Right atrium auricular region (tissue), 2 donors: ENCODE data around the gene PKIB. TPM values are rescaled to one million over a fixed set of nuclear protein-coding genes. Genes with fewer than 3 reads are reported as not detected.

ENCODE experiments used
- DNase-seq: peaks from one replicate; pipeline ENCODE4 v3.0.0-alpha.2; 2019; ENCODE audit warnings: low spot score
- H3K27ac ChIP-seq, 2 donors: fragments of 200-600 bp; sonication (generic); 1 replicate in 1 of 2; 2 replicates in 1 of 2; pipeline ENCODE4 v1.5.1; 2016 to 2019
- H3K27me3 ChIP-seq, 2 donors: fragments of 200-600 bp; sonication (generic); one replicate each; pipeline versions ENCODE4 v1.5.1 to v1.6.0; 2017 to 2019
- H3K36me3 ChIP-seq: fragments of 200-600 bp; sonication (generic); one replicate; pipeline ENCODE4 v1.5.1; 2016
- H3K4me1 ChIP-seq, 2 donors: fragments of 200-600 bp; sonication (generic); one replicate each; pipeline versions ENCODE4 v1.5.1 to v1.6.0; 2017 to 2019
- H3K4me3 ChIP-seq, 2 donors: fragments of 200-600 bp; sonication (generic); 1 replicate in 1 of 2; 2 replicates in 1 of 2; pipeline ENCODE4 v1.5.1; 2017 to 2019; ENCODE audit warnings: mild to moderate bottlenecking in 1 of 2, moderate library complexity in 1 of 2
- H3K9me3 ChIP-seq, 2 donors: fragments of 200-600 bp; sonication (generic); one replicate each; pipeline ENCODE4 v1.5.1; 2019
- CTCF ChIP-seq, 2 donors: fragments of 200-600 bp; sonication (generic); IDR thresholded peaks; one replicate each; pipeline ENCODE4 v1.5.1; 2019; ENCODE audit warnings: antibody characterized with exemption in 2 of 2
- total RNA-seq, 2 donors: library from RNA; depleted of rRNA; stranded (reverse); fragments of >200 nt; gene quantifications; one replicate each; pipeline ENCODE4 v1.1.0, GENCODE V29; 2016

The PKIB gene
- total RNA-seq, 2 donors from 2014 or later = not detected

DNA sequence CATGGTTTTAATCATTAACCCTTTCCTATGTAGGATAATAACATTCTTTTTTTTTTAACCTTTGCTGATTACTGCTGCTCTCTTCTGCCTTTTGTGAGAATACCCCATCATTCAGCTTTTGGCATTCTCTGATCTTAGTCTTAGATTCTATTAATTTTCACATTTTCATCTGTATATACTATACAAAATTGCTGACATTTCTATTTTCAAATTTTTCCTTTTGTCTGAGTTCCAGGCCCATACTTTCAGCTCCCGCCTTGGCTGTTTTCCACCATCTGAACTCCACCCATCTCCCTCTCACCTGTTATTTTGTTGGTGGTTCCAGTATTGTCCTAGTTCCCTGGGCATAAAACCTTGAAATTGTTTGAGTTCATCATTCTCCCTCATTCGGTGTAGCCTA lies 59.2 kb downstream of the PKIB start:
- Histone ChIP-seq H3K27ac (no peak overlapping the region), H3K4me1 (no peaks in the 10 kb centered on the region), H3K9me3 (no peaks in the 10 kb centered on the region), H3K4me3 (no peak overlapping the region), H3K27me3 (no peaks in the 10 kb centered on the region), H3K36me3 (no peaks in the 10 kb centered on the region)
- no peak for DNase-seq
- TF ChIP-seq CTCF (IDR thresholded peaks at IDR 0.05) = no peak

DNA sequence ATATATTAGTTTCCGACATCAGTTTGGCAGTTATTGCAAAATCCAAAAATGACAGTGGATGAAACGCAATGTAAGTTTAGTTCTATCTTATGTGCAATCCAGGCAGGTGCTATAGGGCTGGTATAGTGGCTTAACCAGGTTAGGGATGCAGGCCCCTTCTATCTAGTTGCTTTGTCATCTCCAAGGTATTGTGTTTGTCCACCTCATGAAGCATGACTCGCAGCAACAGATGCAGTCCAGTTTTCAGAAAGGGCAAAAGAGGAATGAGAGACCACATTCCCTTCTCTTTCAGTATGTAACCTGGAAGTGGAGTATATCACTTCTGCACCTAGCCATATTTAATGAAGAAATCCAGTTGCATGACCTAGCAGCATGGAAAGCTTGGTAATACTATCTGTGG lies 59.7 kb downstream of the PKIB start:
- Histone ChIP-seq H3K4me1 (no peaks in the 10 kb centered on the region), H3K36me3 (no peaks in the 10 kb centered on the region), H3K27ac (no peak overlapping the region), H3K4me3 (no peak overlapping the region), H3K27me3 (no peaks in the 10 kb centered on the region), H3K9me3 (no peaks in the 10 kb centered on the region)
- no peak for TF ChIP-seq CTCF (IDR thresholded peaks at IDR 0.05)
- no peak for DNase-seq

DNA sequence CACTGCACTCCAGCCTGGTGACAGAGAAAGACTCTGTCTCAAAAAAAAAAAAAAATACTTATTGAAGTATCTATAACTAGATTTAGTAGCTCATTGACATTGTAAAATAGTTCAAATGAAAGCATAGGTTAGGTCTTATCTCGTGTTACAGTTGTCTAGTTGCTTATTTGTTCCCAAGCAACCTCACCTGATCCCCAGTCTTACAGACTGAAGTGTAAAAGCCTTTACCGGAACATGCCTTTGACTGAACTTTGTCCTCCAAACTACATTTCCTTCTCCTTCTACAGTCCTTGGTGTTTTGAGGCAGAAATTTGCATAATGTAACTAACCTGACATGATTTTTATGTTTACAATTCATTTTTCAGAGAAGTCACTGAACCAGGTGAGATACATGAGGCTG lies 61.0 kb downstream of the PKIB start:
- H3K36me3 ChIP-seq = no peaks in the 10 kb centered on the region
- H3K27me3 ChIP-seq = no peaks in the 10 kb centered on the region
- no peaks in the 10 kb centered on the region for H3K9me3 ChIP-seq
- H3K4me3 ChIP-seq = no peak overlapping the region
- DNase-seq = no peak
- no peak for TF ChIP-seq CTCF (IDR thresholded peaks at IDR 0.05)
- H3K4me1 ChIP-seq = no peaks in the 10 kb centered on the region
- no peak overlapping the region for H3K27ac ChIP-seq

DNA sequence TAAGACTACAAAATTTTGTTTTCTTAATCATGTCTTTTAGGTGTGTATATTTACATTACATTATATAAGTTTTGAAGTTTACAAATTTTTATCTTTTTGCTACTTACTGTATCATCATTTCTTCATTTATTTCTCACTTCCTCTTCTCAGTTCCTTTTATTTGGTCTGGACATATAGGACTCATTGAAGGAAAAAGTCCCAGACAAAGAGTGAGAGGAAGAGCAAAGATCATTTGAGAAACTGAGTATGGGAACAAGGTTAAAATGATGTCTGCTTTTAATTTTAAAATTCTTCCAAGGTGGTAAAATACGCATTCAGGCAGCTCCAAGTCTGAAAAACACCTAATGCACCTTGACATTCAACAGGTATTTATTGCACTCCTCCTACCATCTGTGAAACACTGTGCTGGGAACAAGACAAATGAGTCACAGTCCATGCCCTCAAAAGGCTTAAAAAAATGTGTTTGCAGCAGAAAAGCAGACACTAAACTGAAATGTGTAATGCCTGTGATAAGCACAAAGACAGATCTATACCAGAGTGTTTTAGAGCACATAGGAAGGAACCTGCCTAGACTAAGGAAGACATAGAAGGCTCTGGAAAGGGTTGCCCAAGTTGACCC lies 63.2 kb downstream of the PKIB start:
- H3K27ac ChIP-seq = no peak overlapping the region
- no peak for DNase-seq
- H3K27me3 ChIP-seq = no peaks in the 10 kb centered on the region
- TF ChIP-seq CTCF (IDR thresholded peaks at IDR 0.05) = no peak
- no peaks in the 10 kb centered on the region for H3K4me1 ChIP-seq
- H3K4me3 ChIP-seq = no peak overlapping the region
- no peaks in the 10 kb centered on the region for H3K9me3 ChIP-seq
- H3K36me3 ChIP-seq = no peaks in the 10 kb centered on the region

GRCh38 chr6:122676146-122676545 lies 65.9 kb downstream of the PKIB start:
- DNase-seq = no peak
- Histone ChIP-seq H3K4me3 (no peak overlapping the region), H3K4me1 (no peaks in the 10 kb centered on the region), H3K36me3 (no peaks in the 10 kb centered on the region), H3K9me3 (no peaks in the 10 kb centered on the region), H3K27me3 (no peaks in the 10 kb centered on the region), H3K27ac (no peak overlapping the region)
- TF ChIP-seq CTCF (IDR thresholded peaks at IDR 0.05) = no peak

DNA sequence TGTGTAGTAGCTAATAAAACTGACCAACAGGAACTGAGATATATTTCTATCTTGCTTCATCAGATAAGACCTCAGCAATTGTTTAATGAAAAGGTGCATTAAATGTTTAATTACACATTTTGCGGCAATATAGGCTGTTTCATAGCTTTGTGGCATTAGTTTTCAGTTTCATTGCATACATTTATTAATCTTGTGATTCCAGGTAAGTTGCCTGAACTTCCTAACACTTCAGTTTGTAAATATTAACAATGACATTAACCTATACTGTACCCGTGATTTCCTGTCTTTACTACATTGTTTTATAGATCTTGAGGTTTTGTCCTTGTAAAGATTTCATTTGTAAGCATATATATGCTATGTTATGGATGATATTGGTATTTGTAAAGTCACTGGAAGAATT lies 66.5 kb downstream of the PKIB start:
- Histone ChIP-seq H3K9me3 (no peaks in the 10 kb centered on the region), H3K27me3 (no peaks in the 10 kb centered on the region), H3K4me3 (no peak overlapping the region), H3K27ac (no peak overlapping the region), H3K36me3 (no peaks in the 10 kb centered on the region), H3K4me1 (no peaks in the 10 kb centered on the region)
- no peak for TF ChIP-seq CTCF (IDR thresholded peaks at IDR 0.05)
- DNase-seq = no peak
